PFSK-1 (cell line): ENCODE results near the gene INSYN2B.

Source experiments
- FOXP2 ChIP-seq: optimal IDR thresholded peaks from 2 replicates; pipeline ENCODE3; 2011; ENCODE audit warnings: borderline replicate concordance, control low read depth, inconsistent platforms; ENCODE audit not compliant: insufficient read depth; ENCODE audit errors: extremely low read length, extremely low read depth
- POLR2AphosphoS5 ChIP-seq: IDR thresholded peaks from 2 replicates; pipeline ENCODE4 v1.6.1; 2012; ENCODE audit warnings: low read depth, mild to moderate bottlenecking, control low read depth, low read length, moderate library complexity
- SIN3A ChIP-seq: IDR thresholded peaks from 2 replicates; pipeline ENCODE4 v1.6.1; 2012; ENCODE audit warnings: mild to moderate bottlenecking, low read length, moderate library complexity, borderline replicate concordance; ENCODE audit not compliant: insufficient read depth
- TAF1 ChIP-seq: IDR thresholded peaks from 2 replicates; pipeline ENCODE4 v1.6.1; 2012; ENCODE audit warnings: low read length, control low read depth, borderline replicate concordance; ENCODE audit not compliant: insufficient read depth
- TF ChIP-seq, protein P1 (sequence below), 2 experiments: IDR thresholded peaks; 2 replicates each; pipeline versions ENCODE4 v1.6.1 to v1.8.0; 2011 to 2012; ENCODE audit warnings: low read depth in 2 of 2, low read length in 2 of 2, control low read depth in 1 of 2, inconsistent platforms in 1 of 2, mild to moderate bottlenecking in 1 of 2, moderate library complexity in 1 of 2; ENCODE audit not compliant: insufficient read depth in 1 of 2

Gene INSYN2B

DNA sequence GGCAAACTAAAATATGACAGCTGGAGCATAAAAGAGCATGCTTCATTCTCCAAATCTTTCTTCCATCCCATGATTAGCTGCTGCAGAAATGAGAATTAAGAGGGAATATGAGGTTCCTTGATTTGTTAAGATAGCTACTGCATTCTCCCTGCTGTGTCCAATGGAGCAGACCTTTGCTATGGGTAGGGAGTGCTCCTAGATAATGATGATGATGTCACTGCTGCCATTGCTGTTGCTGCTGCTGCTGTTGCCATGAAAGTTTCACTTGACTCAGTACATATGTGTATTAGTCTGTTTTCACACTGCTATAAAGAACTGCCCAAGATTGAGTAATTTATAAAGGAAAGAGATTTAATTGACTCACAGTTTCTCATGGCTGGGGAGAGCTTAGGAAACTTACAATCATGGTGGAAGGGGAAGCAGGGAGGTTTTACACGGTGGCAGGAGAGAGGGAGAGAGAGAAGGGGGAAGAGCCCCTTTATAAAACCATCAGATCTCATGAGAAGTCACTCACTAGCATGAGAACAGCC is 128.9 kb downstream of the INSYN2B start:
- no peak for TF ChIP-seq POLR2AphosphoS5
- no peak for TF ChIP-seq SIN3A
- TF ChIP-seq, protein P1, sequence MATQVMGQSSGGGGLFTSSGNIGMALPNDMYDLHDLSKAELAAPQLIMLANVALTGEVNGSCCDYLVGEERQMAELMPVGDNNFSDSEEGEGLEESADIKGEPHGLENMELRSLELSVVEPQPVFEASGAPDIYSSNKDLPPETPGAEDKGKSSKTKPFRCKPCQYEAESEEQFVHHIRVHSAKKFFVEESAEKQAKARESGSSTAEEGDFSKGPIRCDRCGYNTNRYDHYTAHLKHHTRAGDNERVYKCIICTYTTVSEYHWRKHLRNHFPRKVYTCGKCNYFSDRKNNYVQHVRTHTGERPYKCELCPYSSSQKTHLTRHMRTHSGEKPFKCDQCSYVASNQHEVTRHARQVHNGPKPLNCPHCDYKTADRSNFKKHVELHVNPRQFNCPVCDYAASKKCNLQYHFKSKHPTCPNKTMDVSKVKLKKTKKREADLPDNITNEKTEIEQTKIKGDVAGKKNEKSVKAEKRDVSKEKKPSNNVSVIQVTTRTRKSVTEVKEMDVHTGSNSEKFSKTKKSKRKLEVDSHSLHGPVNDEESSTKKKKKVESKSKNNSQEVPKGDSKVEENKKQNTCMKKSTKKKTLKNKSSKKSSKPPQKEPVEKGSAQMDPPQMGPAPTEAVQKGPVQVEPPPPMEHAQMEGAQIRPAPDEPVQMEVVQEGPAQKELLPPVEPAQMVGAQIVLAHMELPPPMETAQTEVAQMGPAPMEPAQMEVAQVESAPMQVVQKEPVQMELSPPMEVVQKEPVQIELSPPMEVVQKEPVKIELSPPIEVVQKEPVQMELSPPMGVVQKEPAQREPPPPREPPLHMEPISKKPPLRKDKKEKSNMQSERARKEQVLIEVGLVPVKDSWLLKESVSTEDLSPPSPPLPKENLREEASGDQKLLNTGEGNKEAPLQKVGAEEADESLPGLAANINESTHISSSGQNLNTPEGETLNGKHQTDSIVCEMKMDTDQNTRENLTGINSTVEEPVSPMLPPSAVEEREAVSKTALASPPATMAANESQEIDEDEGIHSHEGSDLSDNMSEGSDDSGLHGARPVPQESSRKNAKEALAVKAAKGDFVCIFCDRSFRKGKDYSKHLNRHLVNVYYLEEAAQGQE (IDR thresholded peaks at IDR 0.05; ENCODE audit: insufficient read depth in 1 of 2, low read depth in 2 of 2, low read length in 2 of 2), result no peak
- TF ChIP-seq FOXP2, result no peak
- no peak for TF ChIP-seq TAF1

DNA sequence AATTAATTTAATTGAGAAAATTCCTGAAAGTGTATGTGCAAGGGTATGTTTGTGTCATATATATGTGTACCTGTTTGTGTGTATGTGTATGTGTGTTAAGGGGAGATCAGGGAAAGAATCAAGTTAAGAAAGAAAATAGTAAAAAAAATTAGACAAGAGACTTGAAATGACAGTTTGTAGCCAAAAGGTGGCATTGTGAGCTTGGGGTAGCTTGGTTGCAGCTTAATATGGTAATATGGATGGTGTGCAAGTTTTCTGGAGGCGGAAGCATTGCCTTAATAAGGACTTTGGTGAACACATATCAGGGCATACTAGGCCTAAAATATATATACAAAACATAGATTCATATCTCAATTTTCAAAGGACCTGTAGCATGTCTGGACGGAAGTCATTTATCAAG is 129.9 kb downstream of the INSYN2B start:
- TF ChIP-seq POLR2AphosphoS5 (no peak), FOXP2 (no peak)

DNA sequence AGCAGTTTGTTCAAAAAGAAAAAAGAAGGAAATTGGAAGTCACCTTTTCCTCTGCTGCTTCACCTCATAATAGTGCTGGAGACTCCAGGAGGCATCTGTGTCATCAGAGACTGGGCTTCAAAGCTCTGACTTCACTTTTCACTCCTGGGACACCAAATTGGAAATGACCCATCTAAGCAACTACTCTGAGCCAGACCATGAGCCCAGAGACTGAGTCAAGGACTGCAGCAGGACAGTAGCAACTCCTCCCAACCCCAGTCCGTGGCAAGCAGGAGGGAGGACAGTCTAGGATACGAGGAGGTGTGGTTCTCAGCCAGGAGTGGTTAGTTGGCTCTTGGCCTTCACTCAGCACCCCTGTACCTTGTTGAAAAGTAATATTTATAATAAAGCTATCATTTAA is 131.5 kb downstream of the INSYN2B start:
- TF ChIP-seq FOXP2 (no peak), TAF1 (no peak), SIN3A (no peak), POLR2AphosphoS5 (no peak)
- TF ChIP-seq, protein P1 (IDR thresholded peaks at IDR 0.05; ENCODE audit: insufficient read depth in 1 of 2, low read depth in 2 of 2, low read length in 2 of 2), result no peak

GRCh38 chr5:169848271-169848670 is 132.0 kb downstream of the INSYN2B start:
- TF ChIP-seq FOXP2 (no peak), POLR2AphosphoS5 (no peak), SIN3A (no peak), TAF1 (no peak)
- TF ChIP-seq, protein P1 (IDR thresholded peaks at IDR 0.05; ENCODE audit: insufficient read depth in 1 of 2, low read depth in 2 of 2, low read length in 2 of 2), result no peak

DNA sequence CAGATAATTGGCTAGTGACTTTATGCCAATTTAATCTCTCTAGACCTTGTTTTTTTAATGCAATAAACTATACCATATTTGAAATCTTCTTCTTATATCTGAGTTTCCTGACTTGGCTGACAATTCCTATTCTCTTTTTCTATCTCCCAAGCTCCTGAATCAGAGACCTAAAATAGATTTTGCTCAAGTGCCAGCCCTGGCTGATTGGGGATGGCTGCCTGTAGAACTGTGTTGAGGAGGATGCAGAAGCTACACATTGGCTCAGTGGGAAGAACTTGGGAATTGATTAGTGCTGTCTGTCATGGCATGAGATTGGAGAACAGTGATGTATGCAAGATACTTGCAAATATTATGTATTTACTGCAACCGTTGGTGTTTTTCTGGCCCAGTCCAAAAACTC is 132.8 kb downstream of the INSYN2B start:
- TF ChIP-seq POLR2AphosphoS5 (no peak), TAF1 (no peak), FOXP2 (no peak), SIN3A (no peak)
- TF ChIP-seq, protein P1 (IDR thresholded peaks at IDR 0.05; ENCODE audit: insufficient read depth in 1 of 2, low read depth in 2 of 2, low read length in 2 of 2), result no peak
